Calu3 (cell line): ENCODE results near the gene SPATS2L. TPM values are rescaled to one million over a fixed set of nuclear protein-coding genes. Genes with fewer than 3 reads are reported as not detected.

Experiments used
- BruUV-seq: library from RNA; stranded (reverse); fragments of 400-500 nt; replicated peaks from 2 replicates; lab custom pipeline; 2021; lab: Mats Ljungman, UMichigan
- CTCF ChIA-PET: fragments of 300-600 bp; sonication (Branson Sonifier 250); formaldehyde crosslinking; loops from one replicate; lab custom pipeline; 2022; ENCODE audit warnings: antibody characterized with exemption; lab: Charles Lee
- DNase-seq: peaks from one replicate; pipeline ENCODE4 v3.0.0; 2022
- H3K27ac Mint-ChIP-seq: one replicate; pipeline ENCODE4 v1.8.0; 2022; ENCODE audit warnings: mixed read lengths; ENCODE audit not compliant: unreplicated experiment
- H3K27me3 Mint-ChIP-seq: one replicate; pipeline ENCODE4 v1.8.0; 2022; ENCODE audit warnings: mixed read lengths; ENCODE audit not compliant: unreplicated experiment
- H3K36me3 Mint-ChIP-seq: one replicate; pipeline ENCODE4 v1.8.0; 2022; ENCODE audit warnings: mild to moderate bottlenecking, moderate library complexity, mixed read lengths; ENCODE audit not compliant: insufficient read depth, unreplicated experiment
- H3K4me1 Mint-ChIP-seq: one replicate; pipeline ENCODE4 v1.8.0; 2022; ENCODE audit warnings: mild to moderate bottlenecking, low read depth, mixed read lengths; ENCODE audit not compliant: unreplicated experiment
- H3K4me3 Mint-ChIP-seq: one replicate; pipeline ENCODE4 v1.8.0; 2022; ENCODE audit warnings: mild to moderate bottlenecking, low read depth, moderate library complexity, mixed read lengths; ENCODE audit not compliant: unreplicated experiment
- H3K9me3 Mint-ChIP-seq: one replicate; pipeline ENCODE4 v1.8.0; 2022; ENCODE audit warnings: low read depth, mixed read lengths; ENCODE audit not compliant: unreplicated experiment
- intact Hi-C: fragments of 100-400 bp; cut with micrococcal nuclease; formaldehyde crosslinking; loops from one replicate; pipeline ENCODE4 v1.10.0; 2022; ENCODE audit not compliant: unreplicated experiment
- total RNA-seq: library from RNA; stranded (reverse); gene quantifications from 2 replicates; pipeline ENCODE4 v1.2.3, GENCODE V29; 2022
- TF ChIP-seq, protein P1 (sequence below): fragments of 200-600 bp; IDR thresholded peaks from one replicate; pipeline ENCODE4 v1.8.0; 2022; ENCODE audit warnings: antibody characterized with exemption; ENCODE audit not compliant: unreplicated experiment

Gene SPATS2L
- total RNA-seq, 1 experiment from 2014 or later, result 378 TPM

DNA sequence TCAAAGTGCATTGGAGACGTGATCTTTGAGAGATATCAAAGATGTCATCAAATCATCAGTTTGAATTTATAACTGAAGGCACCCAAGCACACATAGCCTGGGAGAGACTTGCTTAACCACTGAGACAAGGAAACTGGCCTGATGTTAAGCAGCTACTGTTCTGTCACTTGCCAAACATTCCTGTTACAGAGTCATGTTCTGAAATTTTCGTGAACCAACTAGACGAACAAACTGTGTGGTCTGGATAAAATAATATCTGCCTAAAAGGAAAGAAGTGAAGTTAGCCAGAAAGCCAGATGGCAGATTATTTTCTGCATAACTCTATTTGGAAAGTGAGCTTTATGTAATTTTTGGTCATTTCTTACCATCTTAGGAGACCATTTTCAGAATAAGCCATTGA, 51.4 kb downstream of the SPATS2L start:
- no peak overlapping the region for H3K4me3 Mint-ChIP-seq
- no peak overlapping the region for H3K27ac Mint-ChIP-seq
- CTCF ChIA-PET, result interaction anchor here (0.6 kb wide), 1 partner anchor 38 kb away, joined by 4 read pairs; no protein-coding TSS in a partner anchor
- H3K4me1 Mint-ChIP-seq, result peaks cover 68% of the 10 kb centered on the region
- TF ChIP-seq, protein P1, sequence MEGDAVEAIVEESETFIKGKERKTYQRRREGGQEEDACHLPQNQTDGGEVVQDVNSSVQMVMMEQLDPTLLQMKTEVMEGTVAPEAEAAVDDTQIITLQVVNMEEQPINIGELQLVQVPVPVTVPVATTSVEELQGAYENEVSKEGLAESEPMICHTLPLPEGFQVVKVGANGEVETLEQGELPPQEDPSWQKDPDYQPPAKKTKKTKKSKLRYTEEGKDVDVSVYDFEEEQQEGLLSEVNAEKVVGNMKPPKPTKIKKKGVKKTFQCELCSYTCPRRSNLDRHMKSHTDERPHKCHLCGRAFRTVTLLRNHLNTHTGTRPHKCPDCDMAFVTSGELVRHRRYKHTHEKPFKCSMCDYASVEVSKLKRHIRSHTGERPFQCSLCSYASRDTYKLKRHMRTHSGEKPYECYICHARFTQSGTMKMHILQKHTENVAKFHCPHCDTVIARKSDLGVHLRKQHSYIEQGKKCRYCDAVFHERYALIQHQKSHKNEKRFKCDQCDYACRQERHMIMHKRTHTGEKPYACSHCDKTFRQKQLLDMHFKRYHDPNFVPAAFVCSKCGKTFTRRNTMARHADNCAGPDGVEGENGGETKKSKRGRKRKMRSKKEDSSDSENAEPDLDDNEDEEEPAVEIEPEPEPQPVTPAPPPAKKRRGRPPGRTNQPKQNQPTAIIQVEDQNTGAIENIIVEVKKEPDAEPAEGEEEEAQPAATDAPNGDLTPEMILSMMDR, result no peak
- intact Hi-C loops, result no loop called here
- no TSS peak for BruUV-seq
- DNase-seq, result no peak
- H3K27me3 Mint-ChIP-seq, result no peaks in the 10 kb centered on the region
- peaks cover 25% of the 10 kb centered on the region for H3K36me3 Mint-ChIP-seq
- H3K9me3 Mint-ChIP-seq, result no peaks in the 10 kb centered on the region

DNA sequence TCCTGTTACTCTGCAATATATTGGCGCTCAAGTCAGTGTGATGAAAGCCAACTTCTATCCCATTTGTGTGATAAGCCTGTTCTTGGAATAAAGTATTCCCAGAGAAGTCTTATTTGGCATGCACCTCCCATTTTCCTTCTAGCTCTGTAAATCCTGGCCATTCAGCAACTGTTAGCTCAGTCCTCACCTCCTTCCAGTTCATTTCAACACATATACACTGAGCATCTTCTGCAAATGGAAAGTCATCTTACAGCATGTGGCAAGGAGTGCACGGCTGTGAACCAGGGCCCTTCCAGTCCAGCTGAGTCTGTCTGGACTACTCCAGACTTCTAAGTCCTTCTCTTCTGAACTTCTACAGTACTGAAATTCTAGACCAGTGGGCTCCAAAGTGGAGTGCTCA, 53.1 kb downstream of the SPATS2L start:
- Mint-ChIP-seq H3K4me3 (no peak overlapping the region), H3K36me3 (peaks cover 9% of the 10 kb centered on the region), H3K27ac (peak overlapping the region; percentile 9), H3K27me3 (no peaks in the 10 kb centered on the region), H3K4me1 (peaks cover 63% of the 10 kb centered on the region), H3K9me3 (no peaks in the 10 kb centered on the region)
- intact Hi-C loops, result no loop called here
- CTCF ChIA-PET, result interaction anchor here (0.6 kb wide), 1 partner anchor 50 kb away, joined by 3 read pairs; no protein-coding TSS in a partner anchor
- TF ChIP-seq, protein P1, result no peak
- DNase-seq, result no peak
- no TSS peak for BruUV-seq

DNA sequence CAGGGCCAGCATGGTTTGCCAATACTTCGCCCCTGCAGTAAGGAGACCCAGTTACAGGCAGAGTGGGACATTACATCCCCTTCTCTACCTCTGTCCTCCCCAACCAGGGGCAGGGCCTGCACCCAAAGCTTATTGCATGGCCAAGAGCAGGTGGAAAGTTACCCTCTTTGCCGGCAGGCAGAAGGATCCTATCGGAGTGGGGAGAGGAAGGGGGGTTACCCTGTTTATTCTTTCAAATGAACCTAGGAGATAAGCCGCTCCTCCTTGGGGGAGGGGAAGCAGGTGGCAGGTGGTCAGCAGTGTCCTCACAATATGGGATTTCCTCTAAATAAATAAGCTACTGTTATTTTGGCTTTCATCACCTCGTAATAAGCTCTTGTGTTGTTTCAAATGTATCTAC, 53.9 kb downstream of the SPATS2L start:
- no TSS peak for BruUV-seq
- intact Hi-C loops, result no loop called here
- Mint-ChIP-seq H3K9me3 (no peaks in the 10 kb centered on the region), H3K4me3 (no peak overlapping the region), H3K4me1 (peaks cover 63% of the 10 kb centered on the region), H3K27ac (no peak overlapping the region), H3K36me3 (peaks cover under 1% of the 10 kb centered on the region), H3K27me3 (no peaks in the 10 kb centered on the region)
- TF ChIP-seq, protein P1, result no peak
- CTCF ChIA-PET, result interaction anchor here (0.6 kb wide), 2 partner anchors 36 to 51 kb away, joined by 3 read pairs; no protein-coding TSS in a partner anchor
- DNase-seq, result no peak

DNA sequence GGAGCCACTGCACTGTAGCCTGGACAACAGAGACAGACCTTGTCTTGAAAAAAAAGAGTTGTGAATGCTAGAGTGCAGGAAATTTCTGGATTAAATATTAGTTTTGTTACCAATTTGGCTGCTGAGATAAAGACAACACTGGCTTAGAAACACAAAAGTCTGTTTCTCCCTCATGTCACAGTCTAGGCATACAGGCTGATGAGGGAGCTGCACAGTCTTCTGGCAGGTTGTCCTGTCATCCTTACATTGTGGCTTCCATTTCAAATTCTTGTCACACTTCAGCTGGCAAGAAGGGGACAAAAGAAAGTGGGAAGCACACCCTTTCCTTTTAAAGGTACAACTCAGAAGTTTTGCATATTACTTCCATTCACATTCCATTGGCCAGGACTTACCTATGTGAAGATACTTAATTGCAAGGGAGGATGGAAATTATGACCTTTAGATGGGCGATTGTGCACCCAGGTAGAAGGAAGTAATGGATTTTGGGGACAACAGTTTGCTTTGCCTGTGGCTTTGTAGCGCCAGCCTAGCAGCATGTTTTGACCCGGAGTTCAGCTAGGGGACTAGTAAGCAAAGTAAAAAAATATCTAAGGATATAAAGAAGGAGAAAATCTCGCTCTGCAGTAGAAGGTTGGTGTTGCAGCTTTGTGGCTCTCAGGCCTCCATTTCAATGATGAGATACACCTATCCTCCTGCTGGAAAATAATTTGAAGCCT, 55.9 kb downstream of the SPATS2L start:
- Mint-ChIP-seq H3K27me3 (no peaks in the 10 kb centered on the region), H3K27ac (no peak overlapping the region), H3K9me3 (no peaks in the 10 kb centered on the region), H3K4me1 (peaks cover 59% of the 10 kb centered on the region), H3K36me3 (no peaks in the 10 kb centered on the region), H3K4me3 (no peak overlapping the region)
- no TSS peak for BruUV-seq
- TF ChIP-seq, protein P1, result no peak
- intact Hi-C loops, result no loop called here
- CTCF ChIA-PET, result no interaction called here
- DNase-seq, result no peak
